H1 (cell line): Measurements from ENCODE around the gene VPS11. TPM values are rescaled to one million over a fixed set of nuclear protein-coding genes. Genes with fewer than 3 reads are reported as not detected.

Source experiments
- CTCF ChIA-PET: fragments of 300-600 bp; sonication (Branson Sonifier 250); formaldehyde crosslinking; loops from one replicate; lab custom pipeline; 2021; ENCODE audit not compliant: partially characterized antibody; lab: Charles Lee
- POLR2A ChIA-PET: fragments of 300-600 bp; sonication (Branson Sonifier 250); formaldehyde crosslinking; loops from one replicate; lab custom pipeline; 2021; ENCODE audit warnings: inconsistent platforms; ENCODE audit not compliant: partially characterized antibody; lab: Charles Lee
- DNase-seq, 2 experiments: peaks; one replicate each; pipeline versions ENCODE4 v3.0.0 to v3.0.0-alpha.2; 2010 to 2022; ENCODE audit warnings: low spot score in 2 of 2, low read depth in 1 of 2, mixed read lengths in 1 of 2
- FAIRE-seq: peaks from 2 replicates; lab custom pipeline; 2011; peaks lifted over from hg19 to GRCh38; lab: Jason Lieb, UNC
- H2AFZ ChIP-seq: 2 replicates; pipeline ENCODE4 v1.8.1; 2012; ENCODE audit warnings: low read length, inconsistent platforms
- H2AK5ac ChIP-seq: 2 replicates; pipeline ENCODE4 v1.6.1; 2013; ENCODE audit warnings: low read depth, low read length
- H2BK120ac ChIP-seq: replicated peaks from 2 replicates; pipeline ENCODE3; 2013; ENCODE audit warnings: low read depth, low read length, inconsistent platforms
- H2BK12ac ChIP-seq: 2 replicates; pipeline ENCODE4 v1.6.1; 2013; ENCODE audit warnings: low read depth, low read length
- H2BK15ac ChIP-seq: 2 replicates; pipeline ENCODE4 v1.6.1; 2013; ENCODE audit warnings: low read length
- H2BK20ac ChIP-seq: 2 replicates; pipeline ENCODE4 v1.6.1; 2013; ENCODE audit warnings: low read length
- H2BK5ac ChIP-seq: 2 replicates; pipeline ENCODE4 v1.6.1; 2013; ENCODE audit warnings: low read depth, low read length
- H3K14ac ChIP-seq: 2 replicates; pipeline ENCODE4 v1.6.1; 2013; ENCODE audit warnings: inconsistent platforms; ENCODE audit not compliant: insufficient read length
- H3K18ac ChIP-seq: 2 replicates; pipeline ENCODE4 v1.6.1; 2013; ENCODE audit warnings: low read length; ENCODE audit errors: extremely low read depth
- H3K23ac ChIP-seq: 2 replicates; pipeline ENCODE4 v1.6.1; 2013; ENCODE audit warnings: inconsistent platforms; ENCODE audit not compliant: insufficient read length
- H3K23me2 ChIP-seq: 2 replicates; pipeline ENCODE4 v1.6.1; 2013; ENCODE audit warnings: low read depth, low read length
- H3K27ac ChIP-seq: 2 replicates; pipeline ENCODE4 v1.6.1; 2011; ENCODE audit warnings: low read depth, low read length, inconsistent platforms
- H3K27me3 ChIP-seq, 4 experiments: replicated peaks in 1 of 4; 1 replicate in 1 of 4; 2 replicates in 3 of 4; pipeline versions ENCODE4 v1.6.1 to v1.8.1; 2011 to 2013; ENCODE audit warnings: low read length in 3 of 4, mild to moderate bottlenecking in 3 of 4, inconsistent platforms in 2 of 4, mixed read lengths in 2 of 4, moderate library complexity in 1 of 4; ENCODE audit not compliant: control insufficient read depth in 3 of 4, insufficient read depth in 3 of 4; ENCODE audit errors: extremely low read depth in 1 of 4
- H3K36me3 ChIP-seq, 4 experiments: 2 replicates each; pipeline versions ENCODE4 v1.6.1 to v1.8.1; 2011 to 2013; ENCODE audit warnings: mild to moderate bottlenecking in 4 of 4, low read length in 3 of 4, moderate library complexity in 2 of 4, control low read depth in 1 of 4, inconsistent platforms in 1 of 4; ENCODE audit not compliant: insufficient read depth in 4 of 4, control insufficient read depth in 2 of 4
- H3K4ac ChIP-seq: replicated peaks from 2 replicates; pipeline ENCODE3; 2013; ENCODE audit warnings: low read length, low read depth, mixed read lengths, inconsistent platforms; ENCODE audit not compliant: insufficient read length
- H3K4me1 ChIP-seq, 4 experiments: replicated peaks in 1 of 4; 1 replicate in 1 of 4; 2 replicates in 3 of 4; pipeline versions ENCODE4 v1.6.1 to v1.8.1; 2011 to 2013; ENCODE audit warnings: low read length in 3 of 4, inconsistent platforms in 2 of 4, mixed read lengths in 1 of 4; ENCODE audit not compliant: insufficient read depth in 4 of 4, control insufficient read depth in 3 of 4
- H3K4me2 ChIP-seq, 2 experiments: 2 replicates each; pipeline versions ENCODE4 v1.6.1 to v1.8.1; 2011 to 2013; ENCODE audit warnings: low read depth in 2 of 2, low read length in 2 of 2, control low read depth in 1 of 2, inconsistent platforms in 1 of 2, mild to moderate bottlenecking in 1 of 2; ENCODE audit not compliant: insufficient read depth in 1 of 2
- H3K4me3 ChIP-seq, 4 experiments: fragments of 200-600, 300-600 bp in 1 of 4; sonication (generic), shearing (Covaris generic), sonication (Bioruptor Twin) in 1 of 4; 2 replicates each; pipeline versions ENCODE4 v1.5.1 to v1.8.1; 2011 to 2016; ENCODE audit warnings: low read length in 4 of 4, low read depth in 3 of 4, control low read depth in 2 of 4, inconsistent platforms in 2 of 4, mild to moderate bottlenecking in 2 of 4, mixed read lengths in 1 of 4, moderate library complexity in 1 of 4; ENCODE audit not compliant: insufficient read depth in 2 of 4; ENCODE audit errors: extremely low read depth in 1 of 4
- H3K56ac ChIP-seq: replicated peaks from 2 replicates; pipeline ENCODE3; 2013; ENCODE audit warnings: low read depth, mild to moderate bottlenecking, mixed read lengths, low read length, inconsistent platforms; ENCODE audit not compliant: insufficient read length
- H3K79me1 ChIP-seq: 2 replicates; pipeline ENCODE4 v1.6.1; 2013; ENCODE audit warnings: low read depth, low read length, control low read depth
- H3K79me2 ChIP-seq, 2 experiments: 2 replicates each; pipeline versions ENCODE4 v1.6.1 to v1.8.1; 2012 to 2013; ENCODE audit warnings: low read length in 2 of 2, mild to moderate bottlenecking in 2 of 2, inconsistent platforms in 1 of 2; ENCODE audit not compliant: insufficient read depth in 2 of 2, control insufficient read depth in 1 of 2
- H3K9ac ChIP-seq, 4 experiments: replicated peaks in 1 of 4; 1 replicate in 1 of 4; 2 replicates in 3 of 4; pipeline versions ENCODE4 v1.6.1 to v1.8.1; 2011 to 2013; ENCODE audit warnings: low read depth in 3 of 4, low read length in 3 of 4, control low read depth in 2 of 4, mild to moderate bottlenecking in 2 of 4, moderate library complexity in 2 of 4, inconsistent platforms in 1 of 4; ENCODE audit errors: extremely low read depth in 1 of 4
- H3K9me3 ChIP-seq, 2 experiments: 2 replicates each; pipeline versions ENCODE4 v1.6.1 to v1.8.1; 2012 to 2013; ENCODE audit warnings: mild to moderate bottlenecking in 2 of 2, moderate library complexity in 2 of 2, control low read depth in 1 of 2, inconsistent platforms in 1 of 2, low read depth in 1 of 2, low read length in 1 of 2, mixed read lengths in 1 of 2; ENCODE audit not compliant: insufficient read depth in 2 of 2
- H4K20me1 ChIP-seq, 2 experiments: replicated peaks in 1 of 2; 2 replicates each; pipeline versions ENCODE3 to v1.8.1; 2011 to 2013; ENCODE audit warnings: inconsistent platforms in 2 of 2, low read length in 2 of 2, mild to moderate bottlenecking in 1 of 2; ENCODE audit not compliant: insufficient read depth in 2 of 2, control insufficient read depth in 1 of 2
- H4K5ac ChIP-seq: 2 replicates; pipeline ENCODE4 v1.6.1; 2013; ENCODE audit warnings: low read length, low read depth, mixed read lengths, inconsistent platforms; ENCODE audit not compliant: insufficient read length
- H4K8ac ChIP-seq: 2 replicates; pipeline ENCODE4 v1.8.0; 2013; ENCODE audit warnings: mild to moderate bottlenecking, moderate library complexity, low read length, inconsistent platforms; ENCODE audit not compliant: insufficient read depth; ENCODE audit errors: extremely low read depth
- H4K91ac ChIP-seq: replicated peaks from 2 replicates; pipeline ENCODE3; 2013; ENCODE audit warnings: low read length, mixed read lengths, inconsistent platforms; ENCODE audit not compliant: insufficient read length
- JUND ChIP-seq: IDR thresholded peaks from 2 replicates; pipeline ENCODE4 v1.6.1; 2011; ENCODE audit warnings: mild to moderate bottlenecking, improper control_type of control experiment, low read length
- POLR2AphosphoS5 ChIP-seq: IDR thresholded peaks from 2 replicates; pipeline ENCODE4 v1.6.1; 2011; ENCODE audit warnings: low read depth, low read length
- WGBS, 2 experiments: shearing (Covaris generic) in 1 of 2; methylation state at CpG; one replicate each; pipeline versions ENCODE4 v1.1.6 to v1.1.7; 2013 to 2015; ENCODE audit warnings: low lambda C conversion rate in 2 of 2, mixed read lengths in 2 of 2, inconsistent platforms in 1 of 2, low coverage in 1 of 2, missing lambda C conversion rate in 1 of 2; ENCODE audit not compliant: insufficient replicate concordance in 2 of 2, insufficient coverage in 1 of 2, insufficient read length in 1 of 2; ENCODE audit errors: extremely low coverage in 1 of 2, missing lambda C conversion rate in 1 of 2; 5-methylcytosine and 5-hydroxymethylcytosine counted together
- polyA plus RNA-seq, 7 experiments: library from polyadenylated mRNA; depleted of rRNA in 3 of 7; stranded (reverse) in 5 of 7; unstranded in 2 of 7; fragments of >200 nt in 5 of 7; fragments of 200-250 nt in 2 of 7; gene quantifications; 1 replicate in 5 of 7; 2 replicates in 1 of 7; 4 replicates in 1 of 7; pipeline versions ENCODE4 v1.2.1 to v1.2.3, GENCODE V29; 2011 to 2013; ENCODE audit warnings: missing spikeins in 2 of 7, mixed read lengths in 2 of 7
- total RNA-seq: library from RNA; stranded (reverse); fragmentation: NEBNext Ultra II Directional; extraction: Animal tissue kit (Norgen Biotek cat#: 25700); gene quantifications from 2 replicates; pipeline ENCODE4 v1.2.1, GENCODE V29; 2021

The VPS11 gene
- total and polyA plus RNA-seq, 2 of the 8 experiments (the other 6 are each of a cell fraction or from before 2014, with no cell fraction given), result 13.1 to 15.5 TPM

DNA sequence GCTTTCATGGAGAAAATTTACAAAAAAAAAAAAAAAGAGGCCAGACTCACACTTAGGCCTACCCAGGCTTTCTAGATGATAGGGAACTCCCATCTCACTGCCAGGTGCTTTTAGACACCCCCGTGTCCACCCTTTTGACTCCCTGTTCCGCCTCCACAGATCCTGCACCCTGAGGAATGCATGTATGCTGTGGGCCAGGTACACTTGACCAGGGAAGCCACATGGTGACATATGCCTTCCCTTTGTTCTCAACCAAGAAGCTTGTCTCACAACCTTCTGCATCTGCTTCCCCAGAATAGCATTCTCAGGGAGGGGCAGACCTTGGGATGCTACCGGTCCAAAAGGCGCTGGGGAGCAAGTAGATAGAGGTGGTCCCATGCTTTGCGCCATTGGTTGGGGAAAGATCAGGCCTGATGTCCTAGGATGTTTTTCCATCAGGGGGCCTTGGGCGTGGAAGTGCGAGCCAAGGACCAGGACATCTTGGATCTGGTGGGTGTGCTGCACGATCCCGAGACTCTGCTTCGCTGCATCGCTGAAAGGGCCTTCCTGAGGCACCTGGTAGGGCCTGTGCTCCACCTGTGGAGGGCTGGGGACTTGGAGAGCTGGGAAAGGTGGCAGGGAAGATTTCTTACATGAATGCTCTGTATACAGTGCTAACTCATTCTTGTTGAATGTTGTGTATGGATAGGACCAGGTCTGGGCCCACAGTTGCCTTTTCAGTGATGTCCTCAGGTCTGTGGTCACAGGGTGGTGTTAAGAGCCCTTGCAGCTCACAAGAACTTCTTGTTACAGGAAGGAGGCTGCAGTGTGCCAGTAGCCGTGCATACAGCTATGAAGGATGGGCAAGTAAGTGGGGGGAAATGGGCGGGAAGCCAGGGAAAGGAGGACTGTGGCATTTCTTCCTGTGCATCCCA, 24.6 kb downstream of the VPS11 start:
- no peak overlapping the region for H3K14ac ChIP-seq
- POLR2A ChIA-PET, result interaction anchor here (0.7 to 8.6 kb wide), 17 partner anchors 7 to 225 kb away, joined by 3 to 141 read pairs (median 4); partner anchors contain the start of genes ABCG4, C2CD2L, CBL and DPAGT1
- CTCF ChIA-PET, result interaction anchor here (0.6 to 1.6 kb wide), 9 partner anchors 10 to 303 kb away, joined by 3 to 7 read pairs (median 3); partner anchors contain the start of gene CBL
- H3K23ac ChIP-seq, result no peak overlapping the region
- H3K4me1 ChIP-seq, result peaks cover 0 to 13% (median 3%) of the 10 kb centered on the region in 4 experiments; a peak in 5 of 7 replicates
- H4K20me1 ChIP-seq, result peaks cover 16 to 18% of the 10 kb centered on the region in 2 experiments
- no peak overlapping the region for H2BK5ac ChIP-seq
- no peaks in the 10 kb centered on the region for H3K27me3 ChIP-seq
- WGBS, 2 experiments, result 91% methylated on average over 13 of the region's 13 CpGs; no CpG with 5 or more reads in 1 of the 2 experiments
- peak overlapping the region; percentile 22; the same call in 1 of the 2 replicates for H4K8ac ChIP-seq
- no peak overlapping the region for H3K56ac ChIP-seq
- FAIRE-seq (no peak), DNase-seq (no peak)
- TF ChIP-seq POLR2AphosphoS5 (peak; percentile 49), JUND (no peak)
- no peaks in the 10 kb centered on the region for H3K9me3 ChIP-seq
- H3K23me2 ChIP-seq, result peaks cover 2% of the 10 kb centered on the region; the same call in 1 of the 2 replicates
- H3K4ac ChIP-seq, result peak overlapping the region; percentile 10
- no peak overlapping the region for H3K27ac ChIP-seq
- H4K5ac ChIP-seq, result no peak overlapping the region
- H3K36me3 ChIP-seq, result peaks cover 4 to 48% (median 20%) of the 10 kb centered on the region in 4 experiments; a peak in 6 of 8 replicates
- no peak overlapping the region for H2BK20ac ChIP-seq
- peak overlapping the region in 1 of 4 experiments; percentile 89; a peak in 1 of 7 replicates for H3K9ac ChIP-seq
- H2BK120ac ChIP-seq, result no peak overlapping the region
- peak overlapping the region; percentile 95 to 96 for H3K4me2 ChIP-seq
- peaks cover 18 to 34% of the 10 kb centered on the region in 2 experiments for H3K79me2 ChIP-seq
- H2BK12ac ChIP-seq, result no peak overlapping the region
- H2AFZ ChIP-seq, result no peak overlapping the region
- H4K91ac ChIP-seq, result no peak overlapping the region
- peak overlapping the region; percentile 85 to 97 (median 92); a peak in 7 of 8 replicates for H3K4me3 ChIP-seq
- H3K18ac ChIP-seq, result no peak overlapping the region
- H3K79me1 ChIP-seq, result peaks cover 16% of the 10 kb centered on the region
- no peak overlapping the region for H2AK5ac ChIP-seq
- H2BK15ac ChIP-seq, result no peak overlapping the region
